Measurements from ENCODE around the gene HSD11B1L. TPM values are rescaled to one million over a fixed set of nuclear protein-coding genes. Genes with fewer than 3 reads are reported as not detected.
A peak's percentile ranks its signal among the peaks of the same experiment; 100 is the strongest.

Gene HSD11B1L
- total RNA-seq, 2 experiments from 2014 or later, result 2.4 to 2.9 TPM

DNA sequence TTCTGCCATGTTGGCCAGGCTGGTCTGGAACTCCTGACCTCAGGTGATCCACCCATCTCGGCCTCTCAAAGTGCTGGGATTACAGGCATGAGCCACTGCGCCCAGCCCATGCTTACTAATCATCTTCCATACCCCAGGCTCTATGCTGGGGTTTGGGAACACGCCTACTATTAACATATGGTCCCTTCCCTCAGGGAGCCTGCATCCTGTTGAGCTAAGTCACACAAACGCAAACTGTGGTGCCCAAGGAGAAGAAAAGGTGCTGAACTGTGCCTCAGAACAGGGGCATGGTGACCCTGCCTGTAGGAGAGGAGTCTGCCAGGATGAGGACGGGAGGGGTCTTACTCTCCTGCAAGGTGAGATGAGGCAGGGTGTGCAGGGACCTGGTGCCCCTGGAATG is 6.1 kb upstream of the HSD11B1L start:
- ChIA-PET POLR2A (interaction anchor here (2.5 kb wide), 1 partner anchor 52 kb away, joined by 12 read pairs; the partner anchor contains the start of genes SAFB and SAFB2), CTCF (no interaction called here)
- Histone ChIP-seq H3K27ac (ENCODE audit: low read depth in 1 of 2, low read length in 2 of 2) (no peak overlapping the region), H3K4me1 (ENCODE audit: insufficient read depth, low read length) (peaks cover 9% of the 10 kb centered on the region), H3K9me3 (ENCODE audit: control insufficient read depth in 1 of 2, insufficient read depth in 1 of 2, low read length in 2 of 2) (no peaks in the 10 kb centered on the region), H3K4me3 (ENCODE audit: low read length) (no peak overlapping the region), H3K36me3 (ENCODE audit: insufficient read depth, low read length) (peaks cover 8% of the 10 kb centered on the region), H3K27me3 (ENCODE audit: control insufficient read depth in 1 of 2, insufficient read depth in 2 of 2, low read length in 2 of 2) (no peaks in the 10 kb centered on the region)
- H3K4me1 Mint-ChIP-seq (ENCODE audit: low read depth), result peaks cover 7% of the 10 kb centered on the region
- H3K36me3 Mint-ChIP-seq (ENCODE audit: low read depth), result no peaks in the 10 kb centered on the region
- intact Hi-C loops (cut with DNase I, micrococcal nuclease), result no loop called here
- DNase-seq (no peak), ATAC-seq (ENCODE audit: poor library complexity) (no peak)
- TF ChIP-seq, protein P1, sequence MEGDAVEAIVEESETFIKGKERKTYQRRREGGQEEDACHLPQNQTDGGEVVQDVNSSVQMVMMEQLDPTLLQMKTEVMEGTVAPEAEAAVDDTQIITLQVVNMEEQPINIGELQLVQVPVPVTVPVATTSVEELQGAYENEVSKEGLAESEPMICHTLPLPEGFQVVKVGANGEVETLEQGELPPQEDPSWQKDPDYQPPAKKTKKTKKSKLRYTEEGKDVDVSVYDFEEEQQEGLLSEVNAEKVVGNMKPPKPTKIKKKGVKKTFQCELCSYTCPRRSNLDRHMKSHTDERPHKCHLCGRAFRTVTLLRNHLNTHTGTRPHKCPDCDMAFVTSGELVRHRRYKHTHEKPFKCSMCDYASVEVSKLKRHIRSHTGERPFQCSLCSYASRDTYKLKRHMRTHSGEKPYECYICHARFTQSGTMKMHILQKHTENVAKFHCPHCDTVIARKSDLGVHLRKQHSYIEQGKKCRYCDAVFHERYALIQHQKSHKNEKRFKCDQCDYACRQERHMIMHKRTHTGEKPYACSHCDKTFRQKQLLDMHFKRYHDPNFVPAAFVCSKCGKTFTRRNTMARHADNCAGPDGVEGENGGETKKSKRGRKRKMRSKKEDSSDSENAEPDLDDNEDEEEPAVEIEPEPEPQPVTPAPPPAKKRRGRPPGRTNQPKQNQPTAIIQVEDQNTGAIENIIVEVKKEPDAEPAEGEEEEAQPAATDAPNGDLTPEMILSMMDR (IDR thresholded peaks at IDR 0.05), result no peak
- no peak overlapping the region for H3K4me3 Mint-ChIP-seq
- H3K9me3 Mint-ChIP-seq, result no peaks in the 10 kb centered on the region
- H3K27me3 Mint-ChIP-seq, result no peaks in the 10 kb centered on the region
- H3K27ac Mint-ChIP-seq, result no peak overlapping the region

DNA sequence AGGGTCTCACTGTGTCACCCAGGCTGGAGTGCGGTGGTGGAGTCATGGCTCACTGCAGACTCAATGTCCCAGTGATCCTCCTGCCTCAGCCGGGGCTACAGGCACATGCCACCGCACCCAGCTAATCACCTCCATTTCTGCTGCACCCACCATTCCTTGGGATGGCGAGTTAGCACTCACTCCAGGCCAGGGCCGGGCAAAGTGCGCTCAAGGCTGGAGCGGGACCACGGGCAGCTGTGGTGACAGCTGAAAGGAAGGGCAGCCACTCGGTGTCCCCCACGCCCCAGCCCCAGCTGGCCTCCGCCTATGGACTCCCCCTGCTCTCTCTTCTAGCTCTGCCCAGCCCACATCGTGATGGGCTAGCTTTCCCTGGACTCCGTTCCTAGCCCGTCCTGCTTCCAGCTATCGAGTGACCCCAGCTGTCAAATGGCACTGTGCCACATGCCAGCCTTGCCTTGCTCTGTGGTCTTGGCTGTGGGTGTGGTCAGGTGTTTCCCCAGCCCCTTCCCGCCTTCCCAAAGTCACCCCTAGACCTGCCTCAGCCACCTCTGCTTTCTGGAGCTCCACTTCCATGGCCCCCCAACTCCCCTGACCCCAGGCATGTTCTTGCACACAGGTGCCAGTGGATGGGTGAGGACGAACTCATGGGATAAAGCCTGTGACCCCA is 4.6 kb upstream of the HSD11B1L start:
- H3K36me3 ChIP-seq (ENCODE audit: insufficient read depth, low read length), result peaks cover 3% of the 10 kb centered on the region
- TF ChIP-seq, protein P1 (IDR thresholded peaks at IDR 0.05), result no peak
- H3K9me3 Mint-ChIP-seq, result no peaks in the 10 kb centered on the region
- H3K4me3 ChIP-seq (ENCODE audit: low read length), result no peak overlapping the region
- no peaks in the 10 kb centered on the region for H3K27me3 Mint-ChIP-seq
- H3K27me3 ChIP-seq (ENCODE audit: control insufficient read depth in 1 of 2, insufficient read depth in 2 of 2, low read length in 2 of 2), result no peaks in the 10 kb centered on the region
- DNase-seq (peak in 1 of 14 experiments; percentile 35), ATAC-seq (ENCODE audit: poor library complexity) (no peak)
- H3K36me3 Mint-ChIP-seq (ENCODE audit: low read depth), result peaks cover 10% of the 10 kb centered on the region
- peaks cover 19% of the 10 kb centered on the region for H3K4me1 ChIP-seq (ENCODE audit: insufficient read depth, low read length)
- peaks cover 18% of the 10 kb centered on the region for H3K4me1 Mint-ChIP-seq (ENCODE audit: low read depth)
- H3K4me3 Mint-ChIP-seq, result peak overlapping the region; percentile 4
- H3K27ac Mint-ChIP-seq, result no peak overlapping the region
- H3K27ac ChIP-seq (ENCODE audit: low read depth in 1 of 2, low read length in 2 of 2), result no peak overlapping the region
- no peaks in the 10 kb centered on the region for H3K9me3 ChIP-seq (ENCODE audit: control insufficient read depth in 1 of 2, insufficient read depth in 1 of 2, low read length in 2 of 2)
- POLR2A ChIA-PET, result interaction anchor here (1.3 to 2.5 kb wide), 3 partner anchors 14 to 53 kb away, joined by 3 to 12 read pairs (median 6); partner anchors contain the start of genes CATSPERD, LONP1, RPL36 and SAFB
- intact Hi-C loops (cut with DNase I, micrococcal nuclease), result no loop called here
- CTCF ChIA-PET, result interaction anchor here (1.4 kb wide), 1 partner anchor 11 kb away, joined by 3 read pairs; no protein-coding TSS in a partner anchor

DNA sequence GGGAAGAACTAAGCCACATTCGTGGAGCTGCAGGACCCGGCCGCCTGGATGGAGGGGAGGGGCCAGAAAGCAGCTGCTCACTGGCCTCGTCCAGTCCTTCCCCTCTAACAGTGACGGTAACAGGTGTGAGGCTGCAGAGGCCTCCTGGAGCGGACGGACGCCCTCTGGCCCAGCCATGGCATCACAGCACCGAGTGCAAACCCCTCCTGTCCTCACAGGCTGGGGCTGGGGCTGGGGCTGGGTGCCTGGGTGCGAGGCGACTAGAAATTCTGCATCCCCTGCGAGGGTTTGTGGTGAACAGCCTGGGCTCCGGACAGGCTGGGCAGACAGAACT is 4.1 kb upstream of the HSD11B1L start:
- Histone ChIP-seq H3K4me1 (ENCODE audit: insufficient read depth, low read length) (peaks cover 24% of the 10 kb centered on the region), H3K4me3 (ENCODE audit: low read length) (no peak overlapping the region), H3K27me3 (ENCODE audit: control insufficient read depth in 1 of 2, insufficient read depth in 2 of 2, low read length in 2 of 2) (no peaks in the 10 kb centered on the region), H3K27ac (ENCODE audit: low read depth in 1 of 2, low read length in 2 of 2) (no peak overlapping the region), H3K9me3 (ENCODE audit: control insufficient read depth in 1 of 2, insufficient read depth in 1 of 2, low read length in 2 of 2) (no peaks in the 10 kb centered on the region), H3K36me3 (ENCODE audit: insufficient read depth, low read length) (peaks cover 3% of the 10 kb centered on the region)
- ChIA-PET POLR2A (interaction anchor here (1.4 to 2.5 kb wide), 2 partner anchors 13 to 54 kb away, joined by 6 to 12 read pairs; partner anchors contain the start of genes RPL36, SAFB and SAFB2), CTCF (interaction anchor here (1.4 kb wide), 1 partner anchor 10 kb away, joined by 3 read pairs; no protein-coding TSS in a partner anchor)
- no peaks in the 10 kb centered on the region for H3K27me3 Mint-ChIP-seq
- TF ChIP-seq, protein P1 (IDR thresholded peaks at IDR 0.05), result no peak
- no peak for ATAC-seq (ENCODE audit: poor library complexity)
- intact Hi-C loops (cut with DNase I, micrococcal nuclease), result no loop called here
- H3K4me3 Mint-ChIP-seq, result no peak overlapping the region
- no peaks in the 10 kb centered on the region for H3K9me3 Mint-ChIP-seq
- peaks cover 23% of the 10 kb centered on the region for H3K4me1 Mint-ChIP-seq (ENCODE audit: low read depth)
- peak in 1 of 14 experiments; percentile 29 for DNase-seq
- H3K36me3 Mint-ChIP-seq (ENCODE audit: low read depth), result peaks cover 10% of the 10 kb centered on the region
- no peak overlapping the region for H3K27ac Mint-ChIP-seq

Measured in CD4-positive, alpha-beta T cell (primary cell).